B cell (primary cell): ENCODE results near the gene B4GALT3. TPM values are rescaled to one million over a fixed set of nuclear protein-coding genes. Genes with fewer than 3 reads are reported as not detected.
A peak's percentile ranks its signal among the peaks of the same experiment; 100 is the strongest.

Experiments used
- ATAC-seq: fragments of 200-7000 bp; cut with Tn5 transposase; one replicate; pipeline ENCODE4 v1.10.0; 2021; ENCODE audit warnings: low read depth, mild to moderate bottlenecking, moderate number of reproducible peaks, moderate library complexity
- CTCF ChIA-PET: fragments of 350-600 bp; sonication (Branson Sonifier 250); formaldehyde crosslinking; loops from one replicate; lab custom pipeline; 2021; ENCODE audit warnings: antibody characterized with exemption, inconsistent platforms; lab: Charles Lee
- POLR2A ChIA-PET: fragments of 350-600 bp; sonication (Branson Sonifier 250); formaldehyde crosslinking; loops from one replicate; lab custom pipeline; 2021; ENCODE audit warnings: antibody characterized with exemption; lab: Charles Lee
- DNase-seq: peaks from one replicate; pipeline ENCODE4 v3.0.0; 2013
- H2AFZ ChIP-seq: 2 replicates; pipeline ENCODE4 v1.6.1; 2012; ENCODE audit warnings: mild to moderate bottlenecking, low read depth, low read length; ENCODE audit not compliant: insufficient read depth, poor library complexity, severe bottlenecking
- H3K27ac ChIP-seq, 2 donors: 1 replicate in 1 of 2; 2 replicates in 1 of 2; pipeline ENCODE4 v1.5.1; 2012 to 2013; ENCODE audit warnings: low read length in 2 of 2, mild to moderate bottlenecking in 2 of 2, moderate library complexity in 1 of 2
- H3K27me3 ChIP-seq, 4 experiments: fragments of 200-600 bp in 1 of 4; sonication (generic) in 1 of 4; replicated peaks in 1 of 4; 1 replicate in 2 of 4; 2 replicates in 2 of 4; pipeline versions ENCODE4 v1.6.1 to v1.7.0; 2013 to 2016; ENCODE audit warnings: low read length in 3 of 4, mild to moderate bottlenecking in 2 of 4, mixed read lengths in 1 of 4, moderate library complexity in 1 of 4; ENCODE audit not compliant: insufficient read depth in 4 of 4, control insufficient read depth in 3 of 4; ENCODE audit errors: control extremely low read depth in 1 of 4
- H3K36me3 ChIP-seq, 2 experiments: replicated peaks in 1 of 2; 1 replicate in 1 of 2; 2 replicates in 1 of 2; pipeline versions ENCODE4 v1.6.1 to v1.7.1; 2013; ENCODE audit warnings: low read length in 1 of 2; ENCODE audit not compliant: insufficient read depth in 2 of 2, control insufficient read depth in 1 of 2; ENCODE audit errors: control extremely low read depth in 1 of 2, extremely low read depth in 1 of 2
- H3K4me1 ChIP-seq, 2 donors: fragments of 200-600 bp in 1 of 2; sonication (generic) in 1 of 2; 1 replicate in 1 of 2; 2 replicates in 1 of 2; pipeline versions ENCODE4 v1.5.1 to v1.6.1; 2013 to 2017; ENCODE audit warnings: low read length in 2 of 2; ENCODE audit not compliant: control insufficient read depth in 2 of 2, insufficient read depth in 2 of 2
- H3K4me2 ChIP-seq: replicated peaks from 2 replicates; pipeline ENCODE3; 2012; ENCODE audit warnings: mild to moderate bottlenecking, low read depth, low read length; ENCODE audit not compliant: poor library complexity, severe bottlenecking
- H3K4me3 ChIP-seq, 5 experiments: fragments of 200-600 bp in 1 of 5; sonication (generic) in 1 of 5; 1 replicate in 3 of 5; 2 replicates in 2 of 5; pipeline versions ENCODE4 v1.5.1 to v1.7.0; 2011 to 2016; ENCODE audit warnings: low read length in 4 of 5, mild to moderate bottlenecking in 4 of 5, low read depth in 2 of 5, control low read depth in 1 of 5, moderate library complexity in 1 of 5; ENCODE audit not compliant: insufficient read depth in 1 of 5; ENCODE audit errors: control extremely low read depth in 1 of 5, extremely low read depth in 1 of 5
- H3K79me2 ChIP-seq: fragments of 200-600 bp; sonication (generic); one replicate; pipeline ENCODE4 v1.6.0; 2016; ENCODE audit warnings: low read length; ENCODE audit not compliant: control insufficient read depth, insufficient read depth
- H3K9ac ChIP-seq: fragments of 200-600 bp; sonication (generic); 2 replicates; pipeline ENCODE4 v1.6.1; 2017; ENCODE audit warnings: mild to moderate bottlenecking, low read length, moderate library complexity
- H3K9me3 ChIP-seq, 3 donors: one replicate each; pipeline versions ENCODE4 v1.6.1 to v1.7.1; 2013; ENCODE audit warnings: low read length in 2 of 3; ENCODE audit not compliant: control insufficient read depth in 2 of 3, insufficient read depth in 1 of 3; ENCODE audit errors: control extremely low read depth in 1 of 3
- H4K20me1 ChIP-seq: 2 replicates; pipeline ENCODE4 v1.6.0; 2012; ENCODE audit warnings: mild to moderate bottlenecking, low read length; ENCODE audit not compliant: insufficient read depth, control insufficient read depth, poor library complexity, severe bottlenecking
- H3K27ac Mint-ChIP-seq: one replicate; pipeline ENCODE4 v1.8.0; 2021; ENCODE audit warnings: mixed read lengths
- H3K27me3 Mint-ChIP-seq: one replicate; pipeline ENCODE4 v1.8.0; 2021; ENCODE audit warnings: mixed read lengths
- H3K4me1 Mint-ChIP-seq: one replicate; pipeline ENCODE4 v1.8.0; 2021; ENCODE audit warnings: mixed read lengths
- H3K4me3 Mint-ChIP-seq: one replicate; pipeline ENCODE4 v1.8.0; 2021; ENCODE audit warnings: mixed read lengths
- H3K9me3 Mint-ChIP-seq: one replicate; pipeline ENCODE4 v1.8.0; 2022; ENCODE audit warnings: mixed read lengths; ENCODE audit not compliant: insufficient read depth
- EZH2 ChIP-seq: IDR thresholded peaks from 2 replicates; pipeline ENCODE4 v1.6.1; 2012; ENCODE audit warnings: borderline replicate concordance, low read depth, mild to moderate bottlenecking, moderate library complexity, low read length; ENCODE audit not compliant: insufficient read depth, poor library complexity, severe bottlenecking
- WGBS: methylation state at CpG from one replicate; pipeline ENCODE4 v1.1.5; 2013; ENCODE audit warnings: missing lambda C conversion rate; ENCODE audit not compliant: insufficient coverage; 5-methylcytosine and 5-hydroxymethylcytosine counted together
- intact Hi-C: fragments of 100-400 bp; cut with micrococcal nuclease; formaldehyde crosslinking; loops from one replicate; pipeline ENCODE4 v1.10.0; 2022
- polyA plus RNA-seq: library from polyadenylated mRNA; depleted of rRNA; stranded (reverse); fragments of >200 nt; gene quantifications from 2 replicates; pipeline ENCODE4 v1.2.3, GENCODE V29; 2012
- total RNA-seq, 2 donors: library from RNA; stranded (reverse); fragments of 120-200 nt in 1 of 2; gene quantifications; 1 replicate in 1 of 2; 2 replicates in 1 of 2; pipeline versions ENCODE4 v1.2.3 to v1.2.4, GENCODE V29; 2013 to 2022
- TF ChIP-seq, protein P1 (sequence below): fragments of 200-600 bp; IDR thresholded peaks from one replicate; pipeline ENCODE4 v1.8.0; 2022; ENCODE audit warnings: antibody characterized with exemption, mild to moderate bottlenecking

B4GALT3 gene
- total and polyA plus RNA-seq, 2 donors (not counting 1 experiment from before 2014, with no cell fraction given): 37.6 to 59.6 TPM

GRCh38 chr1:161158316-161159010 lies 18.8 kb downstream of the B4GALT3 start:
- no peak for ATAC-seq
- Histone ChIP-seq H3K4me1 (peaks cover 31 to 35% of the 10 kb centered on the region in 2 donors), H3K79me2 (peaks cover 42% of the 10 kb centered on the region), H3K4me3 (peak overlapping the region in 3 of 5 experiments; percentile 73 to 88 (median 85)), H3K9me3 (peaks cover 0 to 3% (median 0%) of the 10 kb centered on the region in 3 donors), H3K27me3 (no peaks in the 10 kb centered on the region), H3K9ac (peak overlapping the region; percentile 88), H3K27ac (peak overlapping the region; percentile 74 to 76), H3K36me3 (peaks cover 0 to 33% of the 10 kb centered on the region in 2 experiments), H2AFZ (peak overlapping the region; percentile 90), H3K4me2 (peak overlapping the region; percentile 80), H4K20me1 (no peaks in the 10 kb centered on the region)
- CTCF ChIA-PET: interaction anchor here (0.6 to 2.0 kb wide), 10 partner anchors 8 to 224 kb away, joined by 3 to 6 read pairs (median 4); partner anchors contain the start of genes NDUFS2 and PPOX
- TF ChIP-seq, protein P1, sequence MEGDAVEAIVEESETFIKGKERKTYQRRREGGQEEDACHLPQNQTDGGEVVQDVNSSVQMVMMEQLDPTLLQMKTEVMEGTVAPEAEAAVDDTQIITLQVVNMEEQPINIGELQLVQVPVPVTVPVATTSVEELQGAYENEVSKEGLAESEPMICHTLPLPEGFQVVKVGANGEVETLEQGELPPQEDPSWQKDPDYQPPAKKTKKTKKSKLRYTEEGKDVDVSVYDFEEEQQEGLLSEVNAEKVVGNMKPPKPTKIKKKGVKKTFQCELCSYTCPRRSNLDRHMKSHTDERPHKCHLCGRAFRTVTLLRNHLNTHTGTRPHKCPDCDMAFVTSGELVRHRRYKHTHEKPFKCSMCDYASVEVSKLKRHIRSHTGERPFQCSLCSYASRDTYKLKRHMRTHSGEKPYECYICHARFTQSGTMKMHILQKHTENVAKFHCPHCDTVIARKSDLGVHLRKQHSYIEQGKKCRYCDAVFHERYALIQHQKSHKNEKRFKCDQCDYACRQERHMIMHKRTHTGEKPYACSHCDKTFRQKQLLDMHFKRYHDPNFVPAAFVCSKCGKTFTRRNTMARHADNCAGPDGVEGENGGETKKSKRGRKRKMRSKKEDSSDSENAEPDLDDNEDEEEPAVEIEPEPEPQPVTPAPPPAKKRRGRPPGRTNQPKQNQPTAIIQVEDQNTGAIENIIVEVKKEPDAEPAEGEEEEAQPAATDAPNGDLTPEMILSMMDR: no peak
- no peak for TF ChIP-seq EZH2
- Mint-ChIP-seq H3K4me1 (peaks cover 59% of the 10 kb centered on the region), H3K9me3 (no peaks in the 10 kb centered on the region), H3K4me3 (peak overlapping the region; percentile 92), H3K27me3 (no peaks in the 10 kb centered on the region), H3K27ac (peak overlapping the region; percentile 93)
- intact Hi-C loops: loop anchor here (1.0 to 10.0 kb wide), 4 partner anchors 19 to 814 kb away; partner anchors contain the start of genes B4GALT3, COPA, DEDD and NCSTN
- WGBS: 59% methylated on average over 7 of the region's 9 CpGs
- POLR2A ChIA-PET: interaction anchor here (1.0 to 1.6 kb wide), 2 partner anchors 8 to 231 kb away, joined by 4 read pairs; partner anchors contain the start of gene PPOX
- DNase-seq: no peak
